Activated naive CD8-positive, alpha-beta T cell (primary cell): Measurements from ENCODE around the gene MTIF2.
"Not testable (repeated sequence)": the region's sequence is repeated elsewhere in the genome, so short reads cannot be mapped to it uniquely, and the experiment has no call there.

Experiments
- H3K27ac Mint-ChIP-seq: one replicate; pipeline ENCODE4 v1.8.0; 2021; ENCODE audit warnings: mixed read lengths
- H3K27me3 Mint-ChIP-seq: one replicate; pipeline ENCODE4 v1.8.0; 2021; ENCODE audit warnings: mixed read lengths
- H3K36me3 Mint-ChIP-seq: one replicate; pipeline ENCODE4 v1.8.0; 2021; ENCODE audit warnings: mixed read lengths
- H3K4me1 Mint-ChIP-seq: one replicate; pipeline ENCODE4 v1.8.0; 2021; ENCODE audit warnings: low read depth, mixed read lengths
- H3K4me3 Mint-ChIP-seq: one replicate; pipeline ENCODE4 v1.8.0; 2021; ENCODE audit warnings: mild to moderate bottlenecking, mixed read lengths
- H3K9me3 Mint-ChIP-seq: one replicate; pipeline ENCODE4 v1.8.0; 2021; ENCODE audit warnings: low read depth, mixed read lengths

MTIF2 gene

DNA sequence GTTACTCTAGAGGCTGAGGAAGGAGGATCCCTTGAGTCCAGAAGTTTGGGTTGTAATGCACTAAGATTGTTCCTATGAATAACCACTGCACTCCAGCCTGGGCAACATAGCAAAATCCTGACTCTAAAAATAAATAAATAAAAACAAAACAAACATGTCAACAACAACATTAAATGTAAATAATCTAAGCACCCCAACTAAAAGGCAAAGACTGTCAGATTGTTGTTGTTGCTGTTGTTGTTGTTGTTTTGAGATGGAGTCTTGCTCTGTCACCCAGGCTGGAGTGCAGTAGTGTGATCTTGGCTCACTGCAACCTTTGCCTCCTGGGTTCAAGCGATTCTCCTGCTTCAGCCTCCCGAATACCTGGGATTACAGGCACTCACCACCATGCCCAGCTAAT, 77.1 kb downstream of the MTIF2 start:
- H3K36me3 Mint-ChIP-seq, result peaks cover 23% of the 10 kb centered on the region
- peaks cover 14% of the 10 kb centered on the region for H3K9me3 Mint-ChIP-seq
- H3K27ac Mint-ChIP-seq, H3K4me1 Mint-ChIP-seq, H3K27me3 Mint-ChIP-seq, H3K4me3 Mint-ChIP-seq: not testable (repeated sequence)

DNA sequence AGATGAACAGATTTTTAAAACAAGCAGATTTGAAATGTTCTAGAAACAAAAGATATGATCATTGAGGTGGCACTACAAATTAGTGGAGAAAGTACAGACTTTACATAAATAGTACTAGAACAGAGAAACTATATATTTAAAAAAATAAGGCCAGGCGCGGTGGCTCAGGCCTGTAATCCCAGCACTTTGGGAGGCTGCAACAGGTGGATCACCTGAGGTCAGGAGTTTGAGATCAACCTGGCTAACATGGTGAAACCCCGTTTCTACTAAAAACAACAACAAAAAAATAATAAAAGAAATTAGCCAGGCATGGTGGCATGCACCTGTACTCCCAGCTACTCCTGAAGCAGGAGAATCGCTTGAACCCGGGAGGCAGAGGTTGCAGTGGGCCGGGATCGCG, 82.2 kb downstream of the MTIF2 start:
- not testable (repeated sequence) for H3K4me1 Mint-ChIP-seq, H3K9me3 Mint-ChIP-seq, H3K4me3 Mint-ChIP-seq, H3K27me3 Mint-ChIP-seq, H3K27ac Mint-ChIP-seq
- peaks cover 16% of the 10 kb centered on the region for H3K36me3 Mint-ChIP-seq
